NCI-H510A treated with DMSO at 0.1 percent for 48 hours (cell line): ENCODE data around the gene IL9R.
"Not testable (repeated sequence)": the region's sequence is repeated elsewhere in the genome, so short reads cannot be mapped to it uniquely, and the experiment has no call there.

Source experiments
- DNase-seq: peaks from one replicate; lab custom pipeline; 2025; lab: John Stamatoyannopoulos, UW

Gene IL9R

GRCh38 chrX:155998116-155998515, 620 bp downstream of the IL9R start:
- DNase-seq: no peak

GRCh38 chrX:155998761-155999510, 1.4 kb downstream of the IL9R start:
- no peak for DNase-seq

- not testable (repeated sequence) for DNase-seq
Measured at GRCh38 chrX:155999751-156000150, 2.3 kb downstream of the IL9R start.

GRCh38 chrX:156000361-156000926, 2.9 kb downstream of the IL9R start:
- no peak for DNase-seq

- DNase-seq: no peak
Measured at GRCh38 chrX:156001001-156001666, 3.6 kb downstream of the IL9R start.

- DNase-seq: no peak
Measured at GRCh38 chrX:156001667-156002021, 4.1 kb downstream of the IL9R start.

GRCh38 chrX:156002507-156002906, 5.0 kb downstream of the IL9R start:
- no peak for DNase-seq

- DNase-seq: no peak
Measured at GRCh38 chrX:156003486-156004185, 6.1 kb downstream of the IL9R start.

- no peak for DNase-seq
Measured at GRCh38 chrX:156004256-156004655, 6.8 kb downstream of the IL9R start.

GRCh38 chrX:156004740-156005139, 7.2 kb downstream of the IL9R start:
- DNase-seq: no peak

- DNase-seq: no peak
Measured at GRCh38 chrX:156005144-156005543, 7.6 kb downstream of the IL9R start.

GRCh38 chrX:156006468-156006867, 9.0 kb downstream of the IL9R start:
- not testable (repeated sequence) for DNase-seq

- DNase-seq: not testable (repeated sequence)
Measured at GRCh38 chrX:156008379-156008778, 10.9 kb downstream of the IL9R start.

GRCh38 chrX:156008915-156009314, 11.4 kb downstream of the IL9R start:
- DNase-seq: no peak

- DNase-seq: not testable (repeated sequence)
Measured at GRCh38 chrX:156009691-156010090, 12.2 kb downstream of the IL9R start.

GRCh38 chrX:156013286-156013953, 15.9 kb downstream of the IL9R start:
- not testable (repeated sequence) for DNase-seq

- not testable (repeated sequence) for DNase-seq
Measured at GRCh38 chrX:156019846-156020245, 22.4 kb downstream of the IL9R start.

- DNase-seq: not testable (repeated sequence)
Measured at GRCh38 chrX:156023002-156023401, 25.5 kb downstream of the IL9R start.

- not testable (repeated sequence) for DNase-seq
Measured at GRCh38 chrX:156024949-156025492, 27.5 kb downstream of the IL9R start.

- DNase-seq: not testable (repeated sequence)
Measured at GRCh38 chrX:156028653-156029237, 31.2 kb downstream of the IL9R start.

- DNase-seq: not testable (repeated sequence)
Measured at GRCh38 chrX:156029296-156029695, 31.8 kb downstream of the IL9R start.
